Kidney capillary endothelial cell (primary cell): Measurements from ENCODE around the gene NALCN.
A peak's percentile ranks its signal among the peaks of the same experiment; 100 is the strongest.

Experiments used
- DNase-seq: peaks from one replicate; pipeline ENCODE4 v3.0.0-alpha.2; 2018; ENCODE audit warnings: low spot score

NALCN gene

GRCh38 chr13:101205408-101205807 is 210.9 kb downstream of the NALCN start:
- no peak for DNase-seq

GRCh38 chr13:101204270-101205020 is 211.9 kb downstream of the NALCN start:
- DNase-seq: no peak

GRCh38 chr13:101202590-101202989 is 213.7 kb downstream of the NALCN start:
- no peak for DNase-seq

GRCh38 chr13:101190976-101191375 is 225.3 kb downstream of the NALCN start:
- no peak for DNase-seq

GRCh38 chr13:101190337-101190736 is 226.0 kb downstream of the NALCN start:
- DNase-seq: no peak

- no peak for DNase-seq
Measured at GRCh38 chr13:101185606-101186005, 230.7 kb downstream of the NALCN start.

GRCh38 chr13:101181076-101181685 is 235.1 kb downstream of the NALCN start:
- DNase-seq: no peak

GRCh38 chr13:101179021-101179420 is 237.3 kb downstream of the NALCN start:
- DNase-seq: no peak

- no peak for DNase-seq
Measured at GRCh38 chr13:101178406-101178805, 237.9 kb downstream of the NALCN start.

GRCh38 chr13:101170306-101170705 is 246.0 kb downstream of the NALCN start:
- no peak for DNase-seq

- no peak for DNase-seq
Measured at GRCh38 chr13:101157261-101157660, 259.0 kb downstream of the NALCN start.

- no peak for DNase-seq
Measured at GRCh38 chr13:101155920-101156319, 260.4 kb downstream of the NALCN start.

GRCh38 chr13:101152184-101152583 is 264.1 kb downstream of the NALCN start:
- no peak for DNase-seq

- DNase-seq: no peak
Measured at GRCh38 chr13:101150998-101151397, 265.3 kb downstream of the NALCN start.

- no peak for DNase-seq
Measured at GRCh38 chr13:101149735-101150384, 266.4 kb downstream of the NALCN start.

- no peak for DNase-seq
Measured at GRCh38 chr13:101146101-101146898, 270.0 kb downstream of the NALCN start.

GRCh38 chr13:101144808-101145419 is 271.4 kb downstream of the NALCN start:
- peak; percentile 60 for DNase-seq

GRCh38 chr13:101140936-101141335 is 275.4 kb downstream of the NALCN start:
- DNase-seq: no peak

GRCh38 chr13:101140087-101140770 is 276.1 kb downstream of the NALCN start:
- no peak for DNase-seq

GRCh38 chr13:101139081-101139480 is 277.2 kb downstream of the NALCN start:
- DNase-seq: no peak

- DNase-seq: peak; percentile 54
Measured at GRCh38 chr13:101127741-101128353, 288.5 kb downstream of the NALCN start.
